A549 (cell line): Measurements from ENCODE around the gene EDIL3.

Experiments used
- EP300 ChIP-seq, 2 experiments: fragments of >200 bp; sonication (Bioruptor Twin); formaldehyde crosslinking; IDR thresholded peaks; 2 replicates in 1 of 2; 3 replicates in 1 of 2; pipeline ENCODE4 v1.6.1; 2016 to 2017
- HOXB13 ChIP-seq: fragments of 250-450 bp; sonication (Bioruptor Pico); IDR thresholded peaks from 2 replicates; pipeline ENCODE4 v1.5.0; 2020; ENCODE audit warnings: low read depth, mild to moderate bottlenecking, moderate library complexity
- JUN ChIP-seq, 2 experiments: fragments of >200 bp; sonication (Bioruptor Twin); formaldehyde crosslinking; IDR thresholded peaks; 2 replicates in 1 of 2; 3 replicates in 1 of 2; pipeline ENCODE4 v1.6.1; 2016 to 2017
- POLR2A ChIP-seq: IDR thresholded peaks from 2 replicates; pipeline ENCODE4 v1.6.1; 2012; ENCODE audit warnings: mild to moderate bottlenecking, low read length
- RAD21 ChIP-seq, 2 experiments: fragments of >200 bp in 1 of 2; sonication (Bioruptor Twin) in 1 of 2; formaldehyde crosslinking in 1 of 2; IDR thresholded peaks in 1 of 2; conservative IDR thresholded peaks in 1 of 2; 2 replicates in 1 of 2; 3 replicates in 1 of 2; pipeline ENCODE4 v1.6.1; 2012 to 2018; ENCODE audit warnings: inconsistent platforms in 1 of 2
- SMC3 ChIP-seq: fragments of >200 bp; sonication (Bioruptor Twin); formaldehyde crosslinking; IDR thresholded peaks from 3 replicates; pipeline ENCODE4 v1.6.1; 2018; ENCODE audit warnings: inconsistent platforms
- ZFP36 ChIP-seq: fragments of 450-650 bp; IDR thresholded peaks from 2 replicates; pipeline ENCODE4 v1.6.1; 2014; ENCODE audit warnings: borderline replicate concordance; ENCODE audit not compliant: partially characterized antibody
- ZNF302 ChIP-seq: fragments of 250-450 bp; sonication (Bioruptor Pico); IDR thresholded peaks from 2 replicates; pipeline ENCODE4 v1.9.0; 2021; ENCODE audit warnings: inconsistent platforms, mild to moderate bottlenecking, moderate library complexity
- TF ChIP-seq, protein P1 (sequence below): fragments of >200 bp; sonication (Bioruptor Twin); formaldehyde crosslinking; IDR thresholded peaks from 3 replicates; pipeline ENCODE4 v1.5.1; 2016
- TF ChIP-seq, protein P2 (sequence below): fragments of 150-350 bp; IDR thresholded peaks from 2 replicates; pipeline ENCODE4 v1.6.1; 2014; ENCODE audit warnings: low read depth, mild to moderate bottlenecking, low read length
- TF ChIP-seq, protein P3 (sequence below): fragments of 450-650 bp; IDR thresholded peaks from 2 replicates; pipeline ENCODE4 v1.6.1; 2014; ENCODE audit warnings: antibody characterized with exemption
- TF ChIP-seq, protein P4 (sequence below): IDR thresholded peaks from 2 replicates; pipeline ENCODE4 v1.6.1; 2012
- TF ChIP-seq, protein P5 (sequence below): fragments of 200-600 bp; sonication (generic); IDR thresholded peaks from 2 replicates; pipeline ENCODE4 v1.6.1; 2016; ENCODE audit warnings: antibody characterized with exemption, mild to moderate bottlenecking, moderate library complexity

DNA sequence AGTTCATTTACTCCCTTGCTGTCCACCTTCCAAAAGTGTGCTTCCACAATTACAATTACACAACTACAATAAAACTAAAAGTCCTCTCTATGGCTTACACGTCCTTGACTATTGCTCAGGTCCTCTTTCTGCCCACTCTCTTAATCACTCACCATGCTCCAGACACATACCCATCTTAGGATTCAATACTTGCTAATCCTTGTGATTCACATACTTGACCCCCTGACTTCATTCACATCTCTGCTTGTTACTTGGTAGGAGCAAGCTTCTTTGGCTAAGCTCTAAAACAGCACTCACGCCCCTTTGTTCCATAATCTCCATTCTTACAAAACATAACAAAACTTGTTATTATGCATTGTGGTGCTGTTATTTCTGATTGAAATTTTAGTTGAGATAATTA is 215.8 kb downstream of the EDIL3 start:
- TF ChIP-seq, protein P1, sequence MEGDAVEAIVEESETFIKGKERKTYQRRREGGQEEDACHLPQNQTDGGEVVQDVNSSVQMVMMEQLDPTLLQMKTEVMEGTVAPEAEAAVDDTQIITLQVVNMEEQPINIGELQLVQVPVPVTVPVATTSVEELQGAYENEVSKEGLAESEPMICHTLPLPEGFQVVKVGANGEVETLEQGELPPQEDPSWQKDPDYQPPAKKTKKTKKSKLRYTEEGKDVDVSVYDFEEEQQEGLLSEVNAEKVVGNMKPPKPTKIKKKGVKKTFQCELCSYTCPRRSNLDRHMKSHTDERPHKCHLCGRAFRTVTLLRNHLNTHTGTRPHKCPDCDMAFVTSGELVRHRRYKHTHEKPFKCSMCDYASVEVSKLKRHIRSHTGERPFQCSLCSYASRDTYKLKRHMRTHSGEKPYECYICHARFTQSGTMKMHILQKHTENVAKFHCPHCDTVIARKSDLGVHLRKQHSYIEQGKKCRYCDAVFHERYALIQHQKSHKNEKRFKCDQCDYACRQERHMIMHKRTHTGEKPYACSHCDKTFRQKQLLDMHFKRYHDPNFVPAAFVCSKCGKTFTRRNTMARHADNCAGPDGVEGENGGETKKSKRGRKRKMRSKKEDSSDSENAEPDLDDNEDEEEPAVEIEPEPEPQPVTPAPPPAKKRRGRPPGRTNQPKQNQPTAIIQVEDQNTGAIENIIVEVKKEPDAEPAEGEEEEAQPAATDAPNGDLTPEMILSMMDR: no peak
- TF ChIP-seq, protein P2, sequence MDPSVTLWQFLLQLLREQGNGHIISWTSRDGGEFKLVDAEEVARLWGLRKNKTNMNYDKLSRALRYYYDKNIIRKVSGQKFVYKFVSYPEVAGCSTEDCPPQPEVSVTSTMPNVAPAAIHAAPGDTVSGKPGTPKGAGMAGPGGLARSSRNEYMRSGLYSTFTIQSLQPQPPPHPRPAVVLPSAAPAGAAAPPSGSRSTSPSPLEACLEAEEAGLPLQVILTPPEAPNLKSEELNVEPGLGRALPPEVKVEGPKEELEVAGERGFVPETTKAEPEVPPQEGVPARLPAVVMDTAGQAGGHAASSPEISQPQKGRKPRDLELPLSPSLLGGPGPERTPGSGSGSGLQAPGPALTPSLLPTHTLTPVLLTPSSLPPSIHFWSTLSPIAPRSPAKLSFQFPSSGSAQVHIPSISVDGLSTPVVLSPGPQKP: no peak
- TF ChIP-seq RAD21 (conservative IDR thresholded peaks at IDR 0.05 in 1 of 2, IDR thresholded peaks at IDR 0.05 in 1 of 2) (no peak), POLR2A (no peak), ZNF302 (CRISPR knock-in tag) (no peak), HOXB13 (CRISPR knock-in tag) (no peak), EP300 (IDR thresholded peaks at IDR 0.05) (no peak), JUN (IDR thresholded peaks at IDR 0.05) (no peak), SMC3 (no peak), ZFP36 (no peak)
- TF ChIP-seq, protein P3, sequence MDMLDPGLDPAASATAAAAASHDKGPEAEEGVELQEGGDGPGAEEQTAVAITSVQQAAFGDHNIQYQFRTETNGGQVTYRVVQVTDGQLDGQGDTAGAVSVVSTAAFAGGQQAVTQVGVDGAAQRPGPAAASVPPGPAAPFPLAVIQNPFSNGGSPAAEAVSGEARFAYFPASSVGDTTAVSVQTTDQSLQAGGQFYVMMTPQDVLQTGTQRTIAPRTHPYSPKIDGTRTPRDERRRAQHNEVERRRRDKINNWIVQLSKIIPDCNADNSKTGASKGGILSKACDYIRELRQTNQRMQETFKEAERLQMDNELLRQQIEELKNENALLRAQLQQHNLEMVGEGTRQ: no peak
- TF ChIP-seq, protein P4, sequence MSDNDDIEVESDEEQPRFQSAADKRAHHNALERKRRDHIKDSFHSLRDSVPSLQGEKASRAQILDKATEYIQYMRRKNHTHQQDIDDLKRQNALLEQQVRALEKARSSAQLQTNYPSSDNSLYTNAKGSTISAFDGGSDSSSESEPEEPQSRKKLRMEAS: no peak
- TF ChIP-seq, protein P5, sequence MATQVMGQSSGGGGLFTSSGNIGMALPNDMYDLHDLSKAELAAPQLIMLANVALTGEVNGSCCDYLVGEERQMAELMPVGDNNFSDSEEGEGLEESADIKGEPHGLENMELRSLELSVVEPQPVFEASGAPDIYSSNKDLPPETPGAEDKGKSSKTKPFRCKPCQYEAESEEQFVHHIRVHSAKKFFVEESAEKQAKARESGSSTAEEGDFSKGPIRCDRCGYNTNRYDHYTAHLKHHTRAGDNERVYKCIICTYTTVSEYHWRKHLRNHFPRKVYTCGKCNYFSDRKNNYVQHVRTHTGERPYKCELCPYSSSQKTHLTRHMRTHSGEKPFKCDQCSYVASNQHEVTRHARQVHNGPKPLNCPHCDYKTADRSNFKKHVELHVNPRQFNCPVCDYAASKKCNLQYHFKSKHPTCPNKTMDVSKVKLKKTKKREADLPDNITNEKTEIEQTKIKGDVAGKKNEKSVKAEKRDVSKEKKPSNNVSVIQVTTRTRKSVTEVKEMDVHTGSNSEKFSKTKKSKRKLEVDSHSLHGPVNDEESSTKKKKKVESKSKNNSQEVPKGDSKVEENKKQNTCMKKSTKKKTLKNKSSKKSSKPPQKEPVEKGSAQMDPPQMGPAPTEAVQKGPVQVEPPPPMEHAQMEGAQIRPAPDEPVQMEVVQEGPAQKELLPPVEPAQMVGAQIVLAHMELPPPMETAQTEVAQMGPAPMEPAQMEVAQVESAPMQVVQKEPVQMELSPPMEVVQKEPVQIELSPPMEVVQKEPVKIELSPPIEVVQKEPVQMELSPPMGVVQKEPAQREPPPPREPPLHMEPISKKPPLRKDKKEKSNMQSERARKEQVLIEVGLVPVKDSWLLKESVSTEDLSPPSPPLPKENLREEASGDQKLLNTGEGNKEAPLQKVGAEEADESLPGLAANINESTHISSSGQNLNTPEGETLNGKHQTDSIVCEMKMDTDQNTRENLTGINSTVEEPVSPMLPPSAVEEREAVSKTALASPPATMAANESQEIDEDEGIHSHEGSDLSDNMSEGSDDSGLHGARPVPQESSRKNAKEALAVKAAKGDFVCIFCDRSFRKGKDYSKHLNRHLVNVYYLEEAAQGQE: no peak
